Inferior parietal cortex (tissue), 1 donor: ENCODE data around the gene PTPRU.
A peak's percentile ranks its signal among the peaks of the same experiment; 100 is the strongest.

Experiments used
- DNase-seq: peaks from one replicate; pipeline ENCODE4 v3.0.0-alpha.2; 2016; ENCODE audit errors: extremely low spot score

The PTPRU gene

DNA sequence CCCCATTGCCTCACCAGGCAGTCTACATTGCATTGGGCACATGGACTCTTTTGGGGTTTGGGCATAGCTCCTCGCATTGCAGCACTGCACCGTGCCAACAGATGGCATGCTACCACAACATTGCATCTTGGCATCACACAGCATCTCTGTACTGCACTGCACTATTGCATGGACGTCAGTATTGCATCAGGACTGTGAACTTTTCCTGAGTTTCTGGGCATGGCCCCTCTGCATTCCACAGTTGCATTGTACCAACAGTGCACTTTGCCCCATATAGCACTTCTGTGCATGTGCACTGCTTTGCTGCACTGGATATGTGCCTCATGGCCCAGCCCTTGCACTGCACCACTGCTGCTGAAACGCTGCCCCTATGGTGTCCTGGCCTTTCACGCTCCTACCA is 9.6 kb downstream of the PTPRU start:
- peak; percentile 56 for DNase-seq

DNA sequence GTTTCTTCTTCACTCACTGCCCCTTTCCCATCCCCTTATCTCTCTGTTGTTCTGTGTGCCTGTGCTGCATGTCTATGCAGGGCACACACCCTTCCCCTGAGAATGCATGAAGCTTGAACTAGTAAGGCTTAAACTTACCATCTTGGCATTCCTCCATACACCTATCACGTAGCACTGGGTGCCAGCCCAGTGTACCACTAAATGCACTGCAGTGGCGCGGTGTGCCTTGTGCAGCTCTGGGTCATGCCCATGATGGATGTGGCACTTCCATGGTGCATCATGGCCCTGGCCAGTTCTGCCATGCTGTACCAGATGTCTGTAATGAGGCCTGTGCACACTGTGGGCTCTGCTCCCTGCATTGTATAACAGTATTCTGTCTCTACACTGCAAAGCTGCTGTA is 10.7 kb downstream of the PTPRU start:
- DNase-seq, result no peak

DNA sequence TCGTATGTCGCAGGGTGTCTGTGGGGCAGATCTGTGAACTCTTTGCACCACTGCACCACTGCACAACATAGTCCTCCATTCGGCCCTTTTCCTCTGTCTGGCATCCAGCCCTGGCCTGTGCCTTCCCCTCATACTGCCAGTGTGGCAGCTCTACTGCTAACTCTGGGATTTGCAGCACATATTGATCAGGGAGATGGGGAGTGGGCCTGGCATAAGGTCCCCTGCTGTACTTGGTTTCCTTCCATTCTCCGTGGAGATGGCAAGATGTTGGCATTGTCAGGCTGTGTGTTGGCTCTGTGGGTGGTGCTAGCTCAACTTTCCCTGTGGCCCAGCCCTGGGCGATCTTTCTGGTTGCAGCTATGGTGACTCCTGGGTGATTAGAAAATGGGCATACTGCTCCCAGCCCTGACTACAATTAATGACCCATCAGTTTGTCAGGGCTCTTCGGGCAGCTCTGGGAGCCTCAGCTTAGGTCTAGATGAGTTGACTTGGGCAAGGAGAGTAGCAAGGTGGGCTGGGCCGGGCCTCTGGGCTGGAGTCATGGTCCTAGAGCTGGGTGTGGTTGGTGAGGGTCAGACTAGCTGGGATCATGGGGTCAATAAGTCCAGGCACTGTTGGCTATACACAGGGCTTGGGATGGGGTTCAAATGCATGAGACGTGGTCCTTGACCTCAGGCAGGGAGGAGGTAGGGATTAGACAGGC is 11.4 kb downstream of the PTPRU start:
- DNase-seq, result no peak

DNA sequence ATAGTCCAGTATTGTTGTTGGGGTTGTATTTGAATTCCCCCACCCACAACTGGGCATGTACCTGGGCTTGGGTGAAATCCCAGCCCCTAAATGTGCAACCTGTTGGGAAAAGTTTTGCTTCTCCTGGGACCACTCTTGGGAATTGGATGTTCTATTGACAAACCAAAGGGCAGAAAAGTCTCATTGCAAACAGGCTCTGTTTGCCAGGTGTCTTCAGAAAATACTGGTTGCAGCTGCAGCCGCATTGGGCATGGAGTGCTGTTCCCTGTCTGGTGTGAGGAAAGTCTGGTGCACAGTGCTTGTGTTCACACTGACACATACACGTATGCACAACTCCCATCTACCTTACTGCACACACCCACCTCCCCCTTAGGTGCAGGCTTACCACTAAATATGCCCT is 12.1 kb downstream of the PTPRU start:
- no peak for DNase-seq

DNA sequence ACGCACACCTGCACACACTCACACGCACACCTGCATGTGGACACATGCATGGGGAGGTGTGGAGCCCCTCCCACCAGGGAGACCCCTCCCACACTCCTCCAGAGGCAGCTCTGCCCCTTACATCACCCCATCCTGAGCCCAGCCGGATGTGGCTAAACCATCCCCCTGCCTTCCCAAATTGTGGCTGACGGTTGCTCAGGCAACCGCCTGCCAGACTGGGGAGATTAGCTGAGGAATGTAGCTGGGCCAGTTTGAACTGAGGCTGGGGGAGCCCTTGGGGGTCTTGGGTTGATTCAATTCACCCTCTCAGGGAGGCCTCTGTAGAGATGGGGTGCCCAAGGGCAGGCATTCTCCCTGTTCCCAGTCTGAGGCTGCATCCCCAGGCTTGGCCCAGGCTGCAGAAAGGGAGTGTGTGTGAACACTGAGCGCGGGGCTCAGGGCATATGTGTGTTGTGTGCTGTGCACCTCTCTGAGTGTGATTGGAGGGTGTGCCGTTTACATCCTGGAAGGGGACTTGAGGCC is 12.9 kb downstream of the PTPRU start:
- DNase-seq, result no peak

DNA sequence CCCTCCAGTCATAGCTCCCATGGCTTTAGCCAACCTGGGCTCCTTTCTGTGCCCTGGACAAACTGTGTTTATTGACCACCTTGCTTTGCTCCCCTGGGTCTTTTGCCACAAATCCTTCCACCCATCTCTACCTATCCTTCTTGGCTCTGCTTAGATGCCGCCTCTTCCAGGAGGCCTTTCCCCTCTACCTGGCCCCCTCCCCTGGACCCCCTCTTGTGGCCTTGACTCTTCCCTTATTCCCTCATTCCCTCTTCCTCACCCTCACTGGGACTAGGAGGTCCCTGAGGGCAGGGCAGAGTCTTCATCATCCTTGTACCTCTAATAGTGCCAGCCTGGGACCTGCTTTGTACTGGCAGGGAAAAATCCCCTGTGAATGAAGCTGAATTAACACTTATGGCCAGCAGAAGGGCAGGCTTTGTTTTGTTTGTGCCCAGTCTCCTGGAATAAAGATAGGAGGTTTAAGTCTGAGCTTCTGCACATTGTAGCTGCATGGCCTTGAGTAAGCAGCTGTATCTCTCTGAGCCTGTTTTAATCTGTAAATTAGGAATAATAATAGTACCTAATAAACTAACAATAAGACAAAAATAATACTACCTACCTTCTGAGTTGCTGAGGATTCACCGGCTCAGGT is 13.7 kb downstream of the PTPRU start:
- DNase-seq, result no peak

DNA sequence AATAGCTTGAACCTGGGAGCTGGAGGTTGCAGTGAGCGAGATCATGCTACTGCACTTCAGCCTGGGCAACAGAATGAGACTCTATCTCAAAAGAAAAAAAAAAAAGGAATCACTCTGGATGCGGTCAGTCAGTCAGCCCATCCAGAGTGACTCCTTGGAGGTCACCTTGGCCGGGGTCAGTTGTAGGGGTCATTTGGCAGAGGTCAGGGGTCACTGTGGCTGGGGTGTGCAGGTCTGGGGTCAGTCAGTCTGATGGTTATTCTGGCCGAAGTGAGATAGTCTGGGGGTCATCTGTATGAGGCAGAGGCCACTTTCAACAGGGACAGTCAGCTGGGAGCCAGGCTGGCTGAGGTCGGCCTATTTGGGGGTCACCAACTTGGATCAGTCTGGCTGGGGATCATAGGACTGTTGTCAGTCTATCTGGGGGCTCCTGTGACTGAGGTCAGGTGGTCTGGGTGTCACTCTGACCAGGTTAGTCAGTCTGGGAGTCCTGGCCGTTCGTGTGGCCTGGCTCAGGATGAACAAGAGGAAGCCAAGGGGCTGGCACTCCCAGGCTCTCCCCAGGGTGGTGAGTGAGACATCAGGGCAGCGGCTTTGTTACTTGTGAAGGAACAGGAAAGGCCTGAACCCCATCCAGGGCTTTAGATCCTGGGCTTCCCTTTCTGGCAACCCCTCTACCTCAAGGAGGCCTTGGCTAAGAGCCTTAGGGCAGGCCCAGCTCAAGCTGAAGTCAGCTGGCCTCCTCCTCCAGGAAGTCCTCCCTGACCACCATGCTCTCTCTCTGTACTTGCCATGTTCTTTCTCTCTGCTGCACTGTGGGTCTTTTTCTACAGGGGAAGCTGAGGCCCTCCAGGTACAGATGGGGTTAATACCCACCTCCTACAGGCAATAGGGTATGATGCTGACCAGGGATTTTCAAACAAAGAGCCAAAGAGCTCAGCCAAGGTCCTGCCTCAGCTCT is 15.1 kb downstream of the PTPRU start:
- DNase-seq, result no peak

DNA sequence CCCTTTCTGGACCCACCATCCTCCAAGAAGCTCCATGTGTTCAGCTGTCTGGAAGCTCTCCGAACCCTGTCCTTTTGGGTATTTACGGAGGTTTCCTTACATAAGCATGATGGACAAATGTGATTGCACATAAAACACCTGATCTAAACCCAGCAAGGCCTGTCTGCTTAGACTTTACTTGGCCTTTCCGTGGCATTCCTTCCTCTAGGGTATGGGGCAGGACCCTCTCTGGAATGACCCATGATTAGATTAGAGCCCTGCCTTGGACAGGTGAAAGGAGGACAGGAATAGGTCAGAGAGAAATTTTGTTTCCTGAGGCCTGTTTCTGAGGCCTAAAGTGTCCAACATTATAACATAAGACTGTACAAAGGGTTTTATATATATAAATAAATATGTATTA is 16.9 kb downstream of the PTPRU start:
- no peak for DNase-seq

DNA sequence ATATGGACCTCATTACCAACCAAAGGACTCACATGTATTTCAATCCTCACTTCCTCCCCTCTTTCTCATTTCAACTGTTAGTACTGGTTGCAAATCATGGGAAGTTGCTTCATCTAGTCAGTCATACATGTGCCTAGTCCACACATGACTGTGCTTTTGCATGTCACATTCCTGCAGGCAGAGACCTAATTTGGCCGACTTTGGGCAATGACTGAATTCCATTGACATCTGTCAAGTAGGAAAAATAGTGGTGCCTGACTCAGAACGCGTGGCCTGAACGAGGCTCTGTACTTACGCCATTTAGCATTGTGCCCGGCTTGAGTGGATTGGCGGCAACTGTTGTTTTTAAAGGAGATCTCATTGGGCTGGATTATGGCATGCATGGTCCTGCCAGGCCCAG is 18.0 kb downstream of the PTPRU start:
- DNase-seq, result no peak

DNA sequence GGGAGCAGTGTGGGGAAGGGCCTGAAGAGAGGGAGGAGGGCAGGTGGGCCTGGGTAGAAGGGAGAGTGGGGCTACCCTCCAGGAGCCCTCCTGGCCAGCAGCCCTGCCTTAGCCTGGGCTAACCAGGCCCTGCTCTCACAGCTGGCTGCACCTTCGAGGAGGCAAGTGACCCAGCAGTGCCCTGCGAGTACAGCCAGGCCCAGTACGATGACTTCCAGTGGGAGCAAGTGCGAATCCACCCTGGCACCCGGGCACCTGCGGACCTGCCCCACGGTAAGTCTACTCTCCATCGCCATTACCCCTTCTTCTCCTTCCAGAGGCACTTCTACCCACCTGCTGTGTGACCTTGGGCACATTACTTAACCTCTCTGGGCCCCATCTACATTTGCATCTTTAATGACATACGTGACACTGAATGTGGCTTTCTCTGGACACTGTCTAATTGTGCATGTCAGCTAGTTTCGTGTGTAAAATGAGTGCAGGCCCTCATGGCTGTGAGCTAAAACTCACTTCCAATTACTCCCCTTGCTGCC is 18.9 kb downstream of the PTPRU start:
- DNase-seq, result no peak

DNA sequence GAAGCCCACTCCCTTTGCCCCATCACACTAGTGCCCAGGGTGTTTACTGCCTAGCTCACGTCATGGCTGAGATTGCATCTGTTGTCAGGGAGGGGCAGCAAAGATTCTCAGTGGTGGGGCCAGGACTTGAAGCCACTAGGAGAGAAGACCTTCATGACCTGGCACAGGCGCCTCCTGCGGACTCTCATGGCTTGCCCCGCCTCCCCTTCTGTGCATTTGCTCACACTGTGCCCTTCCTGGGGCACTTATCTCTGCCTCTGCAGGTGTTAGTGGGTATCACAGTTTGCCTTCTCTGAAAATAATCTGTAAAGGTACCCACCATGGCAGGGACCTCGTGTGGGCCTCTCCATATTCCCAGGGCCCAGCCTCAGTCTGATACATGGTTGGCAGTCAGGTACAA is 20.1 kb downstream of the PTPRU start:
- DNase-seq, result no peak

DNA sequence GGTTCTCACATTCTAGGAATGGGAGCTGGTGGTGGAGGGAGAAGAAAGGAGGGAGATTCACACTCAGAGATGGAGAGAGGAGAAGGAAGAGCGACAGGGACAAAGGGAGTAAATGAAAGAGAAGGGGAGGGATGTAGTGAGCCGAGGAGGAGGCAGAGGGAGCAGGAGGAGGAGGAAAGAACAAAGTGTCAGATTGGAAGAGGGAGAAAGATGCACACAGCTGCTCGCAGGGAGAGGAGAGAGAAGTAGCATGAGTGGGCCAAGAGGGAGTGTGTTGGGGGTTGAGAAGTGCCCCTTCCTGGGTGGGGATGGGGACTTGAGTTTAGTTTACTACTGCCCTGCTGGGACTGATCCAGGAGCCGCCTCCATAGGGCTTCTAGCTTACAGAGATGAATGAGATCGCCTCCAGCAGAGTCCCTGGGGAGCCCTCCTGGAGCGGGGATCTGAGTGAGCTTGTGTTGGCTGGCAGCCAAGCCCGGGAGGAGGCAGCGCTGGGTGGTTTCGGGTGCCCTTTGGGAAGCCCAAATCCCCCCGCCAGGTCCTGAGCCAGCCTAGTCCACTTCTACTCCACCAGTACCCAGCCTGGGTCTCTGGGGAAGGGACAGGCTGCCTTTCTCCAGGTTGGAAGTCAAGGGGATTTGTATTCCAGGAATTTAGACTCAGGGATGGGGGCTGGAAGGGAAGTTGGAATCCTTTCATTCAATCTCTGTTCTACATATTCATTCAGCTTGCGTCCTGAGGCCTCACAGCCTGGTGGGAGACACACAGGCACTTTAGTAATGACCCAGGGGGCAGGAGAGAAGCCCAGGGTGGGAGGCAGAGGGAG is 20.9 kb downstream of the PTPRU start:
- DNase-seq, result no peak

DNA sequence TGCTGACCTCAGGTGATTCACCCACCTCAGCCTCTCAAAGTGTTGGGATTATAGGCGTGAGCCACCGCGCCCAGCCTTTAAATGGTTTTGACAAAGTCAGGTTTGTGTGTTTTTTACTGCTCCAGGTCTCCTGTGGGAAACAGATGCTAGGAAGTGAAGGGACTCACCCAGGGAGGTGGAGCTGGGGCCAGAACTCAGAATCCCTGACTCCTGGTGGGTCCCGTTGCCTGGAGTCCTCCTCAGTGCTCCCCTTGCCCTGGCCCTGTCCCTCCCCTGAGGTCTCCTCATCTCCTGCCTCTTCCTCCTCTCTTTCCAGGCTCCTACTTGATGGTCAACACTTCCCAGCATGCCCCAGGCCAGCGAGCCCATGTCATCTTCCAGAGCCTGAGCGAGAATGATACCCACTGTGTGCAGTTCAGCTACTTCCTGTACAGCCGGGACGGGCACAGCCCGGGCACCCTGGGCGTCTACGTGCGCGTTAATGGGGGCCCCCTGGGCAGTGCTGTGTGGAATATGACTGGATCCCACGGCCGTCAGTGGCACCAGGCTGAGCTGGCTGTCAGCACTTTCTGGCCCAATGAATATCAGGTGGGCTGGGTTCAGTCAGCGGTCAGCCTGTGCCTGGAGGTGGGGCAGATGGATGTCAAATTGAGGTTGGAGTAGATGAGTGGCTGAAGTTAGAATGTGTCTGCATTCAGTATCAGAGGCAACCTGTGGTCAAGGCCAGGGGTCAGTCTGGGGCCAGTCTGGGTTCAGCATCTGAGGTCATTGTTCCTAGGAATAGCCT is 22.1 kb downstream of the PTPRU start:
- no peak for DNase-seq

DNA sequence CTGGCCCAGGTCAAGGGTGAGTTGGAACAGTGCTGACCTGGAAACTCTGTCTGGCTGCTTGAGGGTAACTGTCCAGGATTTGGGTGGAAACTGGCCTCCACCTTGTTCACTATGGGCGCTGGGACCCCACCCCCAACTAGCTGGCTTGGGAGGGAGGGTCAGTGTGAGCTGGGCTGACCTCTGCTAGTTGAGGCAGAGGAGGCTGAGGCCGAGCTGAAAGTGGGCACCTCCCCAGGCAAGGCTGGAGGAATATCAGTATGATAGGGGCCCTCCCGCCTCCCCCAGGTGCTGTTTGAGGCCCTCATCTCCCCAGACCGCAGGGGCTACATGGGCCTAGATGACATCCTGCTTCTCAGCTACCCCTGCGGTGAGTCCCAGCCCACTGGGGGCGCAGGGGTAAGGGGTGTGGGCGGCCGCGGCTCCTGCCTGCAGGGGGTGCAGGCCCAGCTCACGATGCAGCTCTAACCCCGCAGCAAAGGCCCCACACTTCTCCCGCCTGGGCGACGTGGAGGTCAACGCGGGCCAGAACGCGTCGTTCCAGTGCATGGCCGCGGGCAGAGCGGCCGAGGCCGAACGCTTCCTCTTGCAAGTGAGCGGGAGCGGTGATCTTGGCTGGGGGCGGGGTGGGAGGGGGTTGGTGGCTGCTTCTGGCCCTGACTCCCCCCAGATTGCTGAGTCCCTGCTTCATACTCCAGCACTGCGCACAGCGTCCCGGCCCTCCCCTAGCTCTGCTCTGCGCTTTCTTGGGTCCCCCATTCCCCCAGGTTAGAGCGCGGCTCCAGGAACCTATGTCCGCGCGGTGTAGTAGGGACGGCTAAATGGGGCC is 22.9 kb downstream of the PTPRU start:
- DNase-seq, result no peak

DNA sequence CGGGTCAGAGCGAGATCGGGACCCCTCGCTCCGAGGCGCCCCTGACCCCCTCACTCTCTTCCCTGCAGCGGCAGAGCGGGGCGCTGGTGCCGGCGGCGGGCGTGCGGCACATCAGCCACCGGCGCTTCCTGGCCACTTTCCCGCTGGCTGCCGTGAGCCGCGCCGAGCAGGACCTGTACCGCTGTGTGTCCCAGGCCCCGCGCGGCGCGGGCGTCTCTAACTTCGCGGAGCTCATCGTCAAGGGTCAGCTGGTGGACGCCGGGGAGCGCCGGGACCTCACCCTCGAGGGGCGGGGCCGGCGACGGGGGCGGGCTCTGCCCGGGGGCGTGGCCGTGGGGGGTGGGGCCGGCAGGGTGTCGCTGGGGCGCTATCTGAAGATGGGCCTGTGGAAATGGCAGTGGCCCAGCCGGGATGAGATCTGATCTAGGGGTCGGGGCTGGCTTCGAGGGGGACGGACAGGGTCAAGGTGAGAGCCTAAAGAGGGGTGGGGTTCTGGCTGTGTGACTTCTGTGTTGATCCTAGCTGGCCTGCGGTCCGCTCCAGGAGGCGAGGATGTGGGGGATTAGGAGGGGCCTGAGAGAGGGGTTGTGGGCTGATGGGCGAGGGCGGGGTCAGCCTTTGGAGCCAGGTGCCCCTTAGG is 23.6 kb downstream of the PTPRU start:
- no peak for DNase-seq

DNA sequence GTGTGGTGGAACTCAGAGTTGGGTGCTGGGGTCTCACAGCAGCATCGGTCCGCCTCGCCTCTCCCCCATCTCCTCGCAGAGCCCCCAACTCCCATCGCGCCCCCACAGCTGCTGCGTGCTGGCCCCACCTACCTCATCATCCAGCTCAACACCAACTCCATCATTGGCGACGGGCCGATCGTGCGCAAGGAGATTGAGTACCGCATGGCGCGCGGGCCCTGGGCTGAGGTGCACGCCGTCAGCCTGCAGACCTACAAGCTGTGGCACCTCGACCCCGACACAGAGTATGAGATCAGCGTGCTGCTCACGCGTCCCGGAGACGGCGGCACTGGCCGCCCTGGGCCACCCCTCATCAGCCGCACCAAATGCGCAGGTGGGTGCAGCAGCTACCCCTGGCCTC is 24.2 kb downstream of the PTPRU start:
- DNase-seq, result no peak

DNA sequence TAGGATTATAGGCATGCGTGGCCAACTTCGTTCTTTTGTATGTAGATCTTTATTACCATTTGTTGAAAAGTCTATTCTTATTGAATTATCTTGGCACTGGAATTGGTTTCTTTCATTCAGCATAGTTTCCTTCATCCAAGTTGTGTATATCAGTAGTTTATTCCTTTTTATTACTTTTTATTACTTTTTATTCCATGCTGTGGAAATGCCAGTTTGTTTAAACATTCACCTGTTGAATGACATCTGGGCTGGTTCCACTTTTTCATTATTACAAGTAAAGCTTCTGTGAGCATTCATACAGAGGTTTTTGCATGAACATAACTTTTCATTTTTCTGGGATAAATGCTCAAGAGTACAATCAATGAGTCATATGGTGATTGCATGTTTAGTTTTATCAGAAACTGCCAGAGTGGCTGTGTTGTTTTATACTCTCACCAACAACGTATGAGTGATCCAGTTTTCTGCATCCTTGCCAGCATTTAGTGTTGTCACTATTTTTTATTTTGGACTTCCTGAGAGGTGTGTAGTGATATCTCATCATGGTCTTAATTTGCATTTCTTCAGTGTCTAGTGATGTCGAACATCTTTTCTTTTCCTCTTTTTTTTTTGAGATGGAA is 28.6 kb downstream of the PTPRU start:
- no peak for DNase-seq

DNA sequence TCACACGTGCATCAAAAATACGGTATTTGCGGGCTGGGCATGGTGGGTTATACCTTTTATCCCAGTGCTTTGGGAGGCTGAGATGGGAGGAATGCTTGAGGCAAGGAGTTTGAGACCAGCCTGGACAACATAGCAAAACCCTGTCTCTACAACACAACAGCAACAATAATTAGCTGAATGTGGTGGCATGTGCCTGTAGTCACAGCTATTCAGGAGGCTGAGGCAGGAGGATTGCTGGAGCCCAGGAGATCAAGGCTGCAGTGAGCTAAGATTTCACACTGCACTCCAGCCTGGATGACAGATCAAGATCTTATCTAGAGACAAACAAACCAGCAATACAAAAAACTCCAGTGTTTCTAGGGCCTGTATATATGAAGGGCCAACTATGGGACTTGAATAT is 30.6 kb downstream of the PTPRU start:
- DNase-seq, result no peak
